ENCODE results near the gene MRPL4. TPM values are rescaled to one million over a fixed set of nuclear protein-coding genes. Genes with fewer than 3 reads are reported as not detected.

MRPL4 gene
- total RNA-seq, 1 experiment from 2014 or later = 99.3 TPM

- H2BK20ac ChIP-seq (ENCODE audit: low read depth, low read length, poor library complexity, severe bottlenecking) = no peak within 1 kb of the TSS
- no peaks in the 10 kb centered on the region for H4K20me1 ChIP-seq (ENCODE audit: control insufficient read depth, insufficient read depth, insufficient read length)
- H3K27ac Mint-ChIP-seq = peak within 1 kb of the TSS; percentile 76 to 91 (median 89); a peak in 6 of 7 replicates
- 0 out of 3 replicates have a peak, but pooled peaks have one; percentile 10 for TF ChIP-seq CTCF (conservative IDR thresholded peaks at IDR 0.05)
- H3K4me1 ChIP-seq (ENCODE audit: insufficient read depth, low read length) = no peaks in the 10 kb centered on the region
- no CpG with 5 or more reads among the region's 73 CpGs for WGBS (ENCODE audit: extremely low coverage, insufficient read length, low lambda C conversion rate)
- H3K14ac ChIP-seq (ENCODE audit: insufficient read depth, low read length) = peak within 1 kb of the TSS; percentile 85
- H3K27me3 ChIP-seq (ENCODE audit: insufficient read depth, low read length) = no peaks in the 10 kb centered on the region
- no peaks in the 10 kb centered on the region for H3K36me3 Mint-ChIP-seq (ENCODE audit: insufficient read depth in 1 of 3, low read depth in 3 of 3)
- H3K4me2 ChIP-seq (ENCODE audit: insufficient read depth, insufficient read length, low read length) = peak within 1 kb of the TSS; percentile 69
- H3K4me3 Mint-ChIP-seq = peak within 1 kb of the TSS; percentile 72 to 85
- H4K5ac ChIP-seq (ENCODE audit: insufficient read length, low read depth, low read length) = peak within 1 kb of the TSS; percentile 91
- no peak within 1 kb of the TSS for H3K56ac ChIP-seq (ENCODE audit: insufficient read length, low read depth, low read length)
- H3K4me1 Mint-ChIP-seq = peaks cover 8 to 18% of the 10 kb centered on the region in 2 experiments
- no peak within 1 kb of the TSS for H4K8ac ChIP-seq (replicated peaks; ENCODE audit: insufficient read length, low read depth, low read length)
- H4K91ac ChIP-seq (ENCODE audit: insufficient read length, low read depth, low read length) = peak within 1 kb of the TSS; percentile 81
- H2BK12ac ChIP-seq (ENCODE audit: insufficient read length, low read depth, low read length) = no peak within 1 kb of the TSS
- H3T11ph ChIP-seq (ENCODE audit: low read length) = no peak within 1 kb of the TSS
- no peaks in the 10 kb centered on the region for H3K79me2 ChIP-seq (ENCODE audit: insufficient read depth, low read length)
- no peaks in the 10 kb centered on the region for H3K9me3 ChIP-seq (ENCODE audit: control insufficient read depth, low read depth, low read length)
- H2AFZ ChIP-seq (ENCODE audit: low read length) = no peak within 1 kb of the TSS
- no peak within 1 kb of the TSS for H2AK5ac ChIP-seq (ENCODE audit: insufficient read length, low read length)
- H2BK15ac ChIP-seq (ENCODE audit: low read depth, low read length) = no peak within 1 kb of the TSS; the same call in 1 of the 2 replicates
- peak within 1 kb of the TSS; percentile 91 for H3K18ac ChIP-seq (ENCODE audit: insufficient read length, low read depth, low read length)
- no peaks in the 10 kb centered on the region for H3K79me1 ChIP-seq (ENCODE audit: insufficient read depth, low read depth, low read length, poor library complexity, severe bottlenecking)
- no peaks in the 10 kb centered on the region for H3K9me3 Mint-ChIP-seq
- H3K27me3 Mint-ChIP-seq (ENCODE audit: low read depth) = no peaks in the 10 kb centered on the region; the same call in none of the 2 replicates
- no peak within 1 kb of the TSS for H2BK120ac ChIP-seq (ENCODE audit: low read depth, low read length, poor library complexity, severe bottlenecking)
- H3K4ac ChIP-seq (ENCODE audit: low read depth, low read length) = no peak within 1 kb of the TSS; the same call in 1 of the 2 replicates
- no peak within 1 kb of the TSS for H2BK5ac ChIP-seq (ENCODE audit: insufficient read length, low read length)
- peaks cover 13% of the 10 kb centered on the region for H3K23me2 ChIP-seq (ENCODE audit: insufficient read length, low read depth, low read length, poor library complexity, severe bottlenecking)
- peak; percentile 86 for DNase-seq
- H3K9ac ChIP-seq (ENCODE audit: extremely low read depth, insufficient read length, low read length) = peak within 1 kb of the TSS; percentile 71
- no peak within 1 kb of the TSS for H3K27ac ChIP-seq (ENCODE audit: insufficient read length, low read depth, low read length)
- no peak within 1 kb of the TSS for H3K23ac ChIP-seq (ENCODE audit: insufficient read length, low read depth, low read length)
Observed at GRCh38 chr19:10230861-10231611, 21.0 kb upstream of the MRPL4 start, which contains the start of gene S1PR2. Gene S1PR2, minus strand, starts transcription at chr19:10231331. Its CDS starts 6,426 bp downstream, at chr19:10224905.

Data from H9 (cell line).